Stimulated activated naive CD8-positive, alpha-beta T cell treated with anti-CD3 and anti-CD28 coated beads, Interleukin-15, Interleukin-2, amounts not matched to agents 100 U/mL and 50 U/mL, for 24 hours (primary cell): Measurements from ENCODE around the gene MAPRE3.
"Not testable (repeated sequence)": the region's sequence is repeated elsewhere in the genome, so short reads cannot be mapped to it uniquely, and the experiment has no call there.

ENCODE experiments used
- ATAC-seq: fragments of 150-1000 bp; cut with Tn5 transposase; one replicate; pipeline ENCODE4 v1.10.0; 2021
- DNase-seq: peaks from one replicate; pipeline ENCODE4 v3.0.0; 2021

The MAPRE3 gene

GRCh38 chr2:27071277-27071989 is 101.0 kb downstream of the MAPRE3 start, which contains the start of gene OST4:
TSS of gene OST4 (minus strand) at chr2:27071654.
- DNase-seq (peak; percentile 94), ATAC-seq (peak; percentile 96)

GRCh38 chr2:27071990-27072830 is 101.8 kb downstream of the MAPRE3 start:
- ATAC-seq (peak; percentile 38), DNase-seq (peak; percentile 70)

- no peak for DNase-seq
- no peak for ATAC-seq
Observed at GRCh38 chr2:27072920-27073319, 102.5 kb downstream of the MAPRE3 start.

GRCh38 chr2:27073782-27074181 is 103.3 kb downstream of the MAPRE3 start:
- no peak for DNase-seq
- ATAC-seq, result no peak

GRCh38 chr2:27074738-27075565 is 104.5 kb downstream of the MAPRE3 start:
- peak; percentile 50 for DNase-seq
- no peak for ATAC-seq

- not testable (repeated sequence) for ATAC-seq, DNase-seq
Observed at GRCh38 chr2:27075566-27075871, 105.1 kb downstream of the MAPRE3 start.

GRCh38 chr2:27076323-27076722 is 105.9 kb downstream of the MAPRE3 start:
- no peak for DNase-seq

More at GRCh38 chr2:27076323-27076722, 105.9 kb downstream of the MAPRE3 start:
- no peak for ATAC-seq
